ENCODE results near the gene CALU. TPM values are rescaled to one million over a fixed set of nuclear protein-coding genes. Genes with fewer than 3 reads are reported as not detected.

CALU gene
- polyA plus RNA-seq, 4 donors, result 189 to 221 (median 219) TPM

DNA sequence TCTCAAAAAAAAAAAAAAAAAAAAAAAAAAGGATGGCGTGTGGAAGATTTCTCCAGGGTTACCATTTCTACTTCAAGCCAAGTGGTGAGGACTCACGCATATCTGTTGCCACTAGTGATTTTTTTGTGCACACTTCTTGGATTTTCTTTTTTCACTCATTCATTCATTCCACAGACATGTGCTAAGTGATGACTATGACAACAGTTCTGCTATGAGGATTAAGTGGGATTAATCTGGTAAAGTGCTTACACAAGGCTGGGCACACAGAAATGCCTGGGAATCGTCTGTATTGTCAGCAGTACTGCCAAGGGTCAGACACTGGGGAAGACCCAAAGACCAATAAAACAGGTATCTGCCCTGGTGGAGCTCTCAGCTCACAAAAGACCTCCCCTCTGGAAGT, 42.7 kb downstream of the CALU start:
- no peak for DNase-seq (ENCODE audit: low read depth in 4 of 4, low spot score in 3 of 4)

GRCh38 chr7:128783143-128783861, 44.1 kb downstream of the CALU start:
- DNase-seq (ENCODE audit: low read depth in 4 of 4, low spot score in 3 of 4), result peak in 2 of 4 donors; percentile 34 to 53

GRCh38 chr7:128785738-128786137, 46.6 kb downstream of the CALU start:
- no peak for DNase-seq (ENCODE audit: low read depth in 4 of 4, low spot score in 3 of 4)

- DNase-seq (ENCODE audit: low read depth in 4 of 4, low spot score in 3 of 4), result no peak
These were observed 49.6 kb downstream of the CALU start for GRCh38 chr7:128788446-128789412.

DNA sequence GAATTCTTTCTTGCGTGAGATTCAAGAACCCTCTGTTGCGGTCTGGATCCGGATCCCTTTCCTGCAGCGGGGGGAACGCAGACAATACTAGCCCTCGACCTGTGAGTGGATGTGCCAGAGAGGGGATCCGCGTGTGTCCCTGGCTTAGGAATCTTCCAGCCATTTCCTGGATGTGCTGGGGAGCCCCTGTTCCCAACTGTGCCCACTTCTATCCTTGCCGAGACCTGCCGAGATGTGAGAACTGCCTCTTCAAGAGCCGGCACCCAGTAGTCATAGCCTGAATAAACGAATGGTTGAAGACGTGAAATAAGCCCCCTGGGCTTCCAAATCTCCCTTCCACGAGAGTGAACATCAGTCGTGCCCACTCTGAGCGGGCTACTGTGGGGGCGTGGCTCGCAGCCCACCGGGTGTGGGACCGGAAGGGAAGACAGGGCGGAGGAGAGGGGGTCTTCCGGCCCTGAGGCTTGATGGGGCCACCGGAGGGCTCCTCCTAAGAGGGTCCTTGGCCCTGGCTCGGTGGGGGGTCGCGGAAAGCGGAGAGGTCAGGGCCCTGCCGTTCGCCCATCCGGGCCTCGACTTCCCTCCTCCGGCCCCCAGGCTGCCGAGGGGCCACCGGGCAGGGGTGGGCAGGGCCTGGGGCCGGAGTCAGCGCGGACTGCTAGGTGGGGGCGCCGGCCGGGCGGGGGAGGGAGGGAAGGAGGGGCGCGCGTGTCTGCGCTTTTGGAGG, 51.3 kb downstream of the CALU start:
- DNase-seq (ENCODE audit: low read depth in 4 of 4, low spot score in 3 of 4), result peak in 1 of 4 donors; percentile 34

- DNase-seq (ENCODE audit: low read depth in 4 of 4, low spot score in 3 of 4), result peak in 1 of 4 donors; percentile 28
These were observed 52.2 kb downstream of the CALU start, which contains the start of gene CCDC136 for GRCh38 chr7:128791121-128791971. Gene CCDC136, plus strand, starts transcription at chr7:128791968. Its CDS starts 444 bp downstream, at chr7:128792412.

GRCh38 chr7:128791972-128792327, 52.8 kb downstream of the CALU start:
- no peak for DNase-seq (ENCODE audit: low read depth in 4 of 4, low spot score in 3 of 4)

- DNase-seq (ENCODE audit: low read depth in 4 of 4, low spot score in 3 of 4), result no peak
These were observed 53.5 kb downstream of the CALU start for GRCh38 chr7:128792471-128793180.

GRCh38 chr7:128793181-128793547, 54.0 kb downstream of the CALU start:
- no peak for DNase-seq (ENCODE audit: low read depth in 4 of 4, low spot score in 3 of 4)

GRCh38 chr7:128794020-128794419, 54.9 kb downstream of the CALU start:
- DNase-seq (ENCODE audit: low read depth in 4 of 4, low spot score in 3 of 4), result no peak

- no peak for DNase-seq (ENCODE audit: low read depth in 4 of 4, low spot score in 3 of 4)
These were observed 55.3 kb downstream of the CALU start for GRCh38 chr7:128794436-128794835.

DNA sequence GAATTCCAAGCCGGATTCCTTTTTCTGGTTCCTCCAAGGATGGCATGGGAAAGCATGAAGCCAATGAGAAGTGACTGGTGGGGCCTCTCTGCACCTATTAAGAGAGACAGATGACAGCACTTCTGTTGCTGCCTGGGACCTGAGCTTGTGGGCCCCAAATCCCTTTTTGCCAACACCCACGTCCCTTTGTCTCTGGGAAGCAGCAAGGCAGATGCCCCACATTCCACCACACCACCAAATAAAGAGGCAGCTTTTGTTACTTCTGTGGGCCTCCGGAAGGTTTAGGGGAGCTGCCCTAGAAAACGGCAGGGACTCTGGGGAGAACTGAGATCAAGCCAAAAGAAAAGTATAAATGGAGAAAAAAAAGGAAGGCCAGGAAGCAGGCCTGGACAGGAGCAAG, 56.0 kb downstream of the CALU start:
- no peak for DNase-seq (ENCODE audit: low read depth in 4 of 4, low spot score in 3 of 4)

GRCh38 chr7:128796327-128796726, 57.2 kb downstream of the CALU start:
- no peak for DNase-seq (ENCODE audit: low read depth in 4 of 4, low spot score in 3 of 4)

GRCh38 chr7:128799451-128799850, 60.3 kb downstream of the CALU start:
- no peak for DNase-seq (ENCODE audit: low read depth in 4 of 4, low spot score in 3 of 4)

- no peak for DNase-seq (ENCODE audit: low read depth in 4 of 4, low spot score in 3 of 4)
These were observed 61.4 kb downstream of the CALU start for GRCh38 chr7:128800567-128800966.

GRCh38 chr7:128801003-128801402, 61.8 kb downstream of the CALU start:
- DNase-seq (ENCODE audit: low read depth in 4 of 4, low spot score in 3 of 4), result no peak

GRCh38 chr7:128801667-128802418, 62.7 kb downstream of the CALU start:
- DNase-seq (ENCODE audit: low read depth in 4 of 4, low spot score in 3 of 4), result no peak

GRCh38 chr7:128804484-128804883, 65.3 kb downstream of the CALU start:
- DNase-seq (ENCODE audit: low read depth in 4 of 4, low spot score in 3 of 4), result no peak

GRCh38 chr7:128805225-128805624, 66.1 kb downstream of the CALU start:
- DNase-seq (ENCODE audit: low read depth in 4 of 4, low spot score in 3 of 4), result no peak
